GM13976 (cell line): ENCODE measurements around the gene TFAP2E.

Source experiments
- DNase-seq: peaks from one replicate; pipeline ENCODE4 v3.0.0; 2012; ENCODE audit warnings: low spot score
- in situ Hi-C: fragments of 300-500 bp; cut with MboI; formaldehyde crosslinking; loops from one replicate; pipeline ENCODE4 v1.12.0; 2022; ENCODE audit warnings: low sequenced_read_pairs, mixed read lengths, inconsistent platforms; ENCODE audit not compliant: unreplicated experiment
- TF ChIP-seq, protein P1 (sequence below): IDR thresholded peaks from 2 replicates; pipeline ENCODE4 v1.5.1; 2012; ENCODE audit warnings: borderline replicate concordance, mild to moderate bottlenecking; ENCODE audit not compliant: insufficient read depth; ENCODE audit errors: extremely low read depth, missing control alignments, control extremely low read depth

Gene TFAP2E

GRCh38 chr1:35544976-35545375 lies 28.1 kb upstream of the TFAP2E start:
- in situ Hi-C loops = no loop called here

GRCh38 chr1:35546614-35547013 lies 26.5 kb upstream of the TFAP2E start:
- no peak for DNase-seq
- TF ChIP-seq, protein P1, sequence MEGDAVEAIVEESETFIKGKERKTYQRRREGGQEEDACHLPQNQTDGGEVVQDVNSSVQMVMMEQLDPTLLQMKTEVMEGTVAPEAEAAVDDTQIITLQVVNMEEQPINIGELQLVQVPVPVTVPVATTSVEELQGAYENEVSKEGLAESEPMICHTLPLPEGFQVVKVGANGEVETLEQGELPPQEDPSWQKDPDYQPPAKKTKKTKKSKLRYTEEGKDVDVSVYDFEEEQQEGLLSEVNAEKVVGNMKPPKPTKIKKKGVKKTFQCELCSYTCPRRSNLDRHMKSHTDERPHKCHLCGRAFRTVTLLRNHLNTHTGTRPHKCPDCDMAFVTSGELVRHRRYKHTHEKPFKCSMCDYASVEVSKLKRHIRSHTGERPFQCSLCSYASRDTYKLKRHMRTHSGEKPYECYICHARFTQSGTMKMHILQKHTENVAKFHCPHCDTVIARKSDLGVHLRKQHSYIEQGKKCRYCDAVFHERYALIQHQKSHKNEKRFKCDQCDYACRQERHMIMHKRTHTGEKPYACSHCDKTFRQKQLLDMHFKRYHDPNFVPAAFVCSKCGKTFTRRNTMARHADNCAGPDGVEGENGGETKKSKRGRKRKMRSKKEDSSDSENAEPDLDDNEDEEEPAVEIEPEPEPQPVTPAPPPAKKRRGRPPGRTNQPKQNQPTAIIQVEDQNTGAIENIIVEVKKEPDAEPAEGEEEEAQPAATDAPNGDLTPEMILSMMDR = no peak
- in situ Hi-C loops = no loop called here

More at GRCh38 chr1:35544976-35545375, 28.1 kb upstream of the TFAP2E start:
- DNase-seq = peak; percentile 44
- TF ChIP-seq, protein P1 = peak; percentile 37

GRCh38 chr1:35553851-35554250 lies 19.3 kb upstream of the TFAP2E start:
- in situ Hi-C loops = no loop called here
- TF ChIP-seq, protein P1 = no peak
- DNase-seq = no peak

- TF ChIP-seq, protein P1 = no peak
- in situ Hi-C loops = no loop called here
- DNase-seq = no peak
These were observed 18.6 kb upstream of the TFAP2E start for GRCh38 chr1:35554266-35555211.

- no peak for DNase-seq
- in situ Hi-C loops = no loop called here
- TF ChIP-seq, protein P1 = no peak
These were observed 17.9 kb upstream of the TFAP2E start for GRCh38 chr1:35555212-35555584.

- TF ChIP-seq, protein P1 = no peak
- in situ Hi-C loops = no loop called here
- no peak for DNase-seq
These were observed 17.3 kb upstream of the TFAP2E start for GRCh38 chr1:35555601-35556477.
